WTC11 (cell line): ENCODE measurements around the gene SND1. TPM values are rescaled to one million over a fixed set of nuclear protein-coding genes. Genes with fewer than 3 reads are reported as not detected.

Source experiments
- ATAC-seq: fragments of 200-7000 bp; cut with Tn5 transposase; 2 replicates; pipeline ENCODE4 v1.10.0; 2021; ENCODE audit warnings: mild to moderate bottlenecking, moderate library complexity
- CTCF ChIA-PET: fragments of 300-600 bp; sonication (Branson Sonifier 250); formaldehyde crosslinking; loops from one replicate; lab custom pipeline; 2021; ENCODE audit warnings: antibody characterized with exemption; lab: Charles Lee
- POLR2A ChIA-PET: fragments of 350-600 bp; sonication (Branson Sonifier 250); formaldehyde crosslinking; loops from one replicate; lab custom pipeline; 2021; ENCODE audit warnings: antibody characterized with exemption; lab: Charles Lee
- DNase-seq: peaks from one replicate; pipeline ENCODE4 v3.0.0; 2021; ENCODE audit warnings: low spot score
- H3K27ac Mint-ChIP-seq: 2 replicates; pipeline ENCODE4 v1.8.0; 2021; ENCODE audit warnings: mixed read lengths
- H3K27me3 Mint-ChIP-seq: 2 replicates; pipeline ENCODE4 v1.8.0; 2021; ENCODE audit warnings: low read depth, mild to moderate bottlenecking, moderate library complexity, mixed read lengths
- H3K36me3 Mint-ChIP-seq: 2 replicates; pipeline ENCODE4 v1.8.0; 2021; ENCODE audit warnings: mixed read lengths
- H3K4me1 Mint-ChIP-seq: 2 replicates; pipeline ENCODE4 v1.8.0; 2022; ENCODE audit warnings: mixed read lengths
- H3K4me3 Mint-ChIP-seq: 2 replicates; pipeline ENCODE4 v1.8.0; 2021; ENCODE audit warnings: mild to moderate bottlenecking, moderate library complexity, mixed read lengths
- H3K9me3 Mint-ChIP-seq: 2 replicates; pipeline ENCODE4 v1.8.0; 2021; ENCODE audit warnings: mixed read lengths
- ATF6 ChIP-seq: sonication (generic); formaldehyde crosslinking; IDR thresholded peaks from 2 replicates; pipeline ENCODE4 v1.8.1; 2023; ENCODE audit warnings: mild to moderate bottlenecking, missing genetic modification reagents
- CREB1 ChIP-seq: sonication (generic); formaldehyde crosslinking; IDR thresholded peaks from 2 replicates; pipeline ENCODE4 v1.8.0; 2023; ENCODE audit warnings: mild to moderate bottlenecking, missing genetic modification reagents
- EMX1 ChIP-seq: fragments of 250-450 bp; sonication (Bioruptor Pico); IDR thresholded peaks from 2 replicates; pipeline ENCODE4 v1.8.0; 2021; ENCODE audit warnings: mild to moderate bottlenecking
- FOXP4 ChIP-seq: sonication (generic); formaldehyde crosslinking; IDR thresholded peaks from 2 replicates; pipeline ENCODE4 v1.8.0; 2022; ENCODE audit warnings: mild to moderate bottlenecking, missing genetic modification reagents
- GABPB1 ChIP-seq: sonication (generic); formaldehyde crosslinking; IDR thresholded peaks from 2 replicates; pipeline ENCODE4 v1.8.1; 2023; ENCODE audit warnings: mild to moderate bottlenecking, missing genetic modification reagents
- HMGA2 ChIP-seq: fragments of 250-450 bp; sonication (Bioruptor Pico); IDR thresholded peaks from 2 replicates; pipeline ENCODE4 v1.4.0; 2021; ENCODE audit warnings: mild to moderate bottlenecking, moderate library complexity
- PRDM15 ChIP-seq: sonication (generic); formaldehyde crosslinking; IDR thresholded peaks from 2 replicates; pipeline ENCODE4 v1.8.0; 2022; ENCODE audit warnings: missing genetic modification reagents
- SMAD4 ChIP-seq: sonication (generic); formaldehyde crosslinking; IDR thresholded peaks from 2 replicates; pipeline ENCODE4 v1.8.0; 2022; ENCODE audit warnings: mild to moderate bottlenecking, missing genetic modification reagents
- STAT6 ChIP-seq: sonication (generic); formaldehyde crosslinking; conservative IDR thresholded peaks from 2 replicates; pipeline ENCODE4 v1.8.1; 2023; ENCODE audit warnings: mild to moderate bottlenecking, low read depth, missing genetic modification reagents, moderate library complexity
- TCF7 ChIP-seq: sonication (generic); formaldehyde crosslinking; IDR thresholded peaks from 2 replicates; pipeline ENCODE4 v1.8.0; 2022; ENCODE audit warnings: mild to moderate bottlenecking, low read depth, missing genetic modification reagents, moderate library complexity
- TP53 ChIP-seq: sonication (generic); formaldehyde crosslinking; IDR thresholded peaks from 2 replicates; pipeline ENCODE4 v1.8.1; 2023; ENCODE audit warnings: mild to moderate bottlenecking, missing genetic modification reagents
- ZBTB43 ChIP-seq: sonication (generic); formaldehyde crosslinking; IDR thresholded peaks from 2 replicates; pipeline ENCODE4 v1.8.1; 2023; ENCODE audit warnings: mild to moderate bottlenecking, missing genetic modification reagents
- ZNF121 ChIP-seq: sonication (generic); formaldehyde crosslinking; IDR thresholded peaks from 2 replicates; pipeline ENCODE4 v1.8.0; 2023; ENCODE audit warnings: missing genetic modification reagents
- total RNA-seq: library from RNA; stranded (reverse); gene quantifications from 3 replicates; pipeline ENCODE4 v1.2.3, GENCODE V29; 2021
- TF ChIP-seq, protein P1 (sequence below): fragments of 250-450 bp; sonication (Bioruptor Pico); IDR thresholded peaks from 2 replicates; pipeline ENCODE4 v2.1.2; 2022; ENCODE audit warnings: mild to moderate bottlenecking, moderate library complexity
- TF ChIP-seq, protein P2 (sequence below): sonication (generic); formaldehyde crosslinking; IDR thresholded peaks from 2 replicates; pipeline ENCODE4 v1.8.1; 2023; ENCODE audit warnings: mild to moderate bottlenecking, moderate library complexity, missing genetic modification reagents
- TF ChIP-seq, protein P3 (sequence below): fragments of 250-450 bp; sonication (Bioruptor Pico); conservative IDR thresholded peaks from 2 replicates; pipeline ENCODE4 v1.9.0; 2021; ENCODE audit warnings: mild to moderate bottlenecking
- TF ChIP-seq, protein P4 (sequence below): sonication (generic); formaldehyde crosslinking; IDR thresholded peaks from 2 replicates; pipeline ENCODE4 v1.8.0; 2022; ENCODE audit warnings: mild to moderate bottlenecking, missing genetic modification reagents
- TF ChIP-seq, protein P5 (sequence below): sonication (generic); formaldehyde crosslinking; conservative IDR thresholded peaks from 2 replicates; pipeline ENCODE4 v1.8.1; 2022; ENCODE audit warnings: mild to moderate bottlenecking, missing genetic modification reagents

The SND1 gene
- total RNA-seq, 1 experiment from 2014 or later: 261 TPM

GRCh38 chr7:127786184-127786583 lies 134.2 kb downstream of the SND1 start (continued):
- TF ChIP-seq ATF6 (CRISPR knock-in tag): no peak
- TF ChIP-seq, protein P1, sequence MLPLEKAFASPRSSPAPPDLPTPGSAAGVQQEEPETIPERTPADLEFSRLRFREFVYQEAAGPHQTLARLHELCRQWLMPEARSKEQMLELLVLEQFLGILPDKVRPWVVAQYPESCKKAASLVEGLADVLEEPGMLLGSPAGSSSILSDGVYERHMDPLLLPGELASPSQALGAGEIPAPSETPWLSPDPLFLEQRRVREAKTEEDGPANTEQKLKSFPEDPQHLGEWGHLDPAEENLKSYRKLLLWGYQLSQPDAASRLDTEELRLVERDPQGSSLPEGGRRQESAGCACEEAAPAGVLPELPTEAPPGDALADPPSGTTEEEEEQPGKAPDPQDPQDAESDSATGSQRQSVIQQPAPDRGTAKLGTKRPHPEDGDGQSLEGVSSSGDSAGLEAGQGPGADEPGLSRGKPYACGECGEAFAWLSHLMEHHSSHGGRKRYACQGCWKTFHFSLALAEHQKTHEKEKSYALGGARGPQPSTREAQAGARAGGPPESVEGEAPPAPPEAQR (CRISPR knock-in tag): no peak
- no peak for TF ChIP-seq ZBTB43 (CRISPR knock-in tag)
- no peak for TF ChIP-seq SMAD4
- TF ChIP-seq CREB1: no peak
- no peak for TF ChIP-seq PRDM15 (CRISPR knock-in tag)
- TF ChIP-seq, protein P2, sequence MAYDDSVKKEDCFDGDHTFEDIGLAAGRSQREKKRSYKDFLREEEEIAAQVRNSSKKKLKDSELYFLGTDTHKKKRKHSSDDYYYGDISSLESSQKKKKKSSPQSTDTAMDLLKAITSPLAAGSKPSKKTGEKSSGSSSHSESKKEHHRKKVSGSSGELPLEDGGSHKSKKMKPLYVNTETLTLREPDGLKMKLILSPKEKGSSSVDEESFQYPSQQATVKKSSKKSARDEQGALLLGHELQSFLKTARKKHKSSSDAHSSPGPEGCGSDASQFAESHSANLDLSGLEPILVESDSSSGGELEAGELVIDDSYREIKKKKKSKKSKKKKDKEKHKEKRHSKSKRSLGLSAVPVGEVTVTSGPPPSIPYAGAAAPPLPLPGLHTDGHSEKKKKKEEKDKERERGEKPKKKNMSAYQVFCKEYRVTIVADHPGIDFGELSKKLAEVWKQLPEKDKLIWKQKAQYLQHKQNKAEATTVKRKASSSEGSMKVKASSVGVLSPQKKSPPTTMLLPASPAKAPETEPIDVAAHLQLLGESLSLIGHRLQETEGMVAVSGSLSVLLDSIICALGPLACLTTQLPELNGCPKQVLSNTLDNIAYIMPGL (CRISPR knock-in tag): no peak
- TF ChIP-seq HMGA2 (CRISPR knock-in tag): no peak
- TF ChIP-seq GABPB1 (CRISPR knock-in tag): no peak
- TF ChIP-seq TP53 (CRISPR knock-in tag): no peak
- no peak for TF ChIP-seq STAT6 (CRISPR knock-in tag)
- TF ChIP-seq EMX1 (CRISPR knock-in tag): no peak
- TF ChIP-seq TCF7: no peak

GRCh38 chr7:127789031-127789430 lies 137.0 kb downstream of the SND1 start:
- no peak overlapping the region; the same call in 1 of the 2 replicates for H3K27ac Mint-ChIP-seq
- ATAC-seq: no peak
- H3K4me1 Mint-ChIP-seq: peaks cover 48% of the 10 kb centered on the region
- no peaks in the 10 kb centered on the region; the same call in 1 of the 2 replicates for H3K36me3 Mint-ChIP-seq
- CTCF ChIA-PET: no interaction called here
- POLR2A ChIA-PET: interaction anchor here (0.5 kb wide), 1 partner anchor 238 kb away, joined by 3 read pairs; no protein-coding TSS in a partner anchor
- no peak for DNase-seq
- no peak overlapping the region for H3K4me3 Mint-ChIP-seq
- H3K27me3 Mint-ChIP-seq: no peaks in the 10 kb centered on the region
- H3K9me3 Mint-ChIP-seq: 0 out of 2 replicates have a peak, but pooled peaks cover 4% of the 10 kb centered on the region
- TF ChIP-seq FOXP4 (no peak), ZNF121 (CRISPR knock-in tag) (no peak)
- TF ChIP-seq, protein P3, sequence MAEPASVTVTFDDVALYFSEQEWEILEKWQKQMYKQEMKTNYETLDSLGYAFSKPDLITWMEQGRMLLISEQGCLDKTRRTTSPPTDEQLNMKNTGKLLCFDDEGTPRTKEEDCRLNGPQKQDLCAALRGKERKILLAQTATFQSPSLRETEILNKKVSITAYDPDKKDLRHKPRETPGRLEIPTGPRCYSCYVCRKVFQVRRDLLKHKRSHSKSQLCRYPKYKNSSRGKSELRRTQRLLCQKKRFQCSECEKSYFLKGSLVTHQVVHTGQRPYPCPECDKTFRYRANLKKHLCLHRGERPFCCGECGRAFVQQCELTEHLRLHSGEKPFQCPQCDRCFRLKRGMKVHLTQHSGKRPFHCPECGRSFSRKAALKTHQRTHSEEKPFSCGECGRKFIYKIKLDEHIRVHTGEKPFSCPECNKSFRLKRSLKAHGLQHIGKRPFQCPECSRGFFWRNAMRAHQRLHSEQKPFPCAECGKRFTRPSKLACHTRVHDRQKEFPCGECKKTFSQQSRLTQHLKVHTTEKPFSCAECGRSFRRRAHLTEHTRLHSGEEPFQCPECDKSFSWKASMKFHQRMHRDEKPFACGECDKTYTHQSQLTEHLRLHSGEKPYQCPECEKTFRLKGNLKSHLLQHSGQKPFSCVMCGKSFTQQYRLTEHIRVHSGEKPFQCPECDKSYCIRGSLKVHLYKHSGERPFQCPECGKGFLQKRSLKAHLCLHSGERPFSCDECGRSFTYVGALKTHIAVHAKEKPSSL: no peak
- TF ChIP-seq, protein P4, sequence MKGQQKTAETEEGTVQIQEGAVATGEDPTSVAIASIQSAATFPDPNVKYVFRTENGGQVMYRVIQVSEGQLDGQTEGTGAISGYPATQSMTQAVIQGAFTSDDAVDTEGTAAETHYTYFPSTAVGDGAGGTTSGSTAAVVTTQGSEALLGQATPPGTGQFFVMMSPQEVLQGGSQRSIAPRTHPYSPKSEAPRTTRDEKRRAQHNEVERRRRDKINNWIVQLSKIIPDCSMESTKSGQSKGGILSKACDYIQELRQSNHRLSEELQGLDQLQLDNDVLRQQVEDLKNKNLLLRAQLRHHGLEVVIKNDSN (CRISPR knock-in tag): no peak
- TF ChIP-seq, protein P5, sequence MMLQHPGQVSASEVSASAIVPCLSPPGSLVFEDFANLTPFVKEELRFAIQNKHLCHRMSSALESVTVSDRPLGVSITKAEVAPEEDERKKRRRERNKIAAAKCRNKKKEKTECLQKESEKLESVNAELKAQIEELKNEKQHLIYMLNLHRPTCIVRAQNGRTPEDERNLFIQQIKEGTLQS (CRISPR knock-in tag): no peak
